Measurements from ENCODE around the gene CEBPB. TPM values are rescaled to one million over a fixed set of nuclear protein-coding genes. Genes with fewer than 3 reads are reported as not detected.
"Not testable (repeated sequence)": the region's sequence is repeated elsewhere in the genome, so short reads cannot be mapped to it uniquely, and the experiment has no call there.

CEBPB gene
- total RNA-seq, 1 donor from 2014 or later: 19.6 TPM

GRCh38 chr20:50169329-50169823, 21.3 kb upstream of the CEBPB start:
- DNase-seq (ENCODE audit: extremely low read depth, low read depth, low spot score): no peak

- no peak for DNase-seq (ENCODE audit: extremely low read depth, low read depth, low spot score)
Measured at GRCh38 chr20:50170549-50171220, 19.9 kb upstream of the CEBPB start.

GRCh38 chr20:50172347-50173013, 18.1 kb upstream of the CEBPB start:
- DNase-seq (ENCODE audit: extremely low read depth, low read depth, low spot score): no peak

- DNase-seq (ENCODE audit: extremely low read depth, low read depth, low spot score): no peak
Measured at GRCh38 chr20:50174456-50174855, 16.2 kb upstream of the CEBPB start.

GRCh38 chr20:50175938-50176933, 14.4 kb upstream of the CEBPB start:
- DNase-seq (ENCODE audit: extremely low read depth, low read depth, low spot score): no peak

- not testable (repeated sequence) for DNase-seq (ENCODE audit: extremely low read depth, low read depth, low spot score)
Measured at GRCh38 chr20:50178672-50179071, 12.0 kb upstream of the CEBPB start.

GRCh38 chr20:50181344-50181743, 9.3 kb upstream of the CEBPB start:
- DNase-seq (ENCODE audit: extremely low read depth, low read depth, low spot score): no peak

- no peak for DNase-seq (ENCODE audit: extremely low read depth, low read depth, low spot score)
Measured at GRCh38 chr20:50182346-50182745, 8.3 kb upstream of the CEBPB start.

- DNase-seq (ENCODE audit: extremely low read depth, low read depth, low spot score): no peak
Measured at GRCh38 chr20:50185426-50185825, 5.2 kb upstream of the CEBPB start.

GRCh38 chr20:50186151-50186885, 4.3 kb upstream of the CEBPB start:
- DNase-seq (ENCODE audit: extremely low read depth, low read depth, low spot score): no peak

- no peak for DNase-seq (ENCODE audit: extremely low read depth, low read depth, low spot score)
Measured at GRCh38 chr20:50186987-50187402, 3.6 kb upstream of the CEBPB start.

GRCh38 chr20:50187403-50188051, 3.1 kb upstream of the CEBPB start:
- DNase-seq (ENCODE audit: extremely low read depth, low read depth, low spot score): no peak

- DNase-seq (ENCODE audit: extremely low read depth, low read depth, low spot score): no peak
Measured at GRCh38 chr20:50188287-50188688, 2.3 kb upstream of the CEBPB start.

- DNase-seq (ENCODE audit: extremely low read depth, low read depth, low spot score): no peak
Measured at GRCh38 chr20:50188879-50189680, 1.6 kb upstream of the CEBPB start.

- no peak for DNase-seq (ENCODE audit: extremely low read depth, low read depth, low spot score)
Measured at GRCh38 chr20:50189681-50190250, 864 bp upstream of the CEBPB start.

GRCh38 chr20:50191065-50191543, 474 bp downstream of the CEBPB start:
- DNase-seq (ENCODE audit: extremely low read depth, low read depth, low spot score): no peak

- DNase-seq (ENCODE audit: extremely low read depth, low read depth, low spot score): no peak
Measured at GRCh38 chr20:50191544-50192363, 1.1 kb downstream of the CEBPB start.

All from glomerular endothelial cell (primary cell).